ENCODE results near the gene RPP40.
"Not testable (repeated sequence)": the region's sequence is repeated elsewhere in the genome, so short reads cannot be mapped to it uniquely, and the experiment has no call there.

RPP40 gene

DNA sequence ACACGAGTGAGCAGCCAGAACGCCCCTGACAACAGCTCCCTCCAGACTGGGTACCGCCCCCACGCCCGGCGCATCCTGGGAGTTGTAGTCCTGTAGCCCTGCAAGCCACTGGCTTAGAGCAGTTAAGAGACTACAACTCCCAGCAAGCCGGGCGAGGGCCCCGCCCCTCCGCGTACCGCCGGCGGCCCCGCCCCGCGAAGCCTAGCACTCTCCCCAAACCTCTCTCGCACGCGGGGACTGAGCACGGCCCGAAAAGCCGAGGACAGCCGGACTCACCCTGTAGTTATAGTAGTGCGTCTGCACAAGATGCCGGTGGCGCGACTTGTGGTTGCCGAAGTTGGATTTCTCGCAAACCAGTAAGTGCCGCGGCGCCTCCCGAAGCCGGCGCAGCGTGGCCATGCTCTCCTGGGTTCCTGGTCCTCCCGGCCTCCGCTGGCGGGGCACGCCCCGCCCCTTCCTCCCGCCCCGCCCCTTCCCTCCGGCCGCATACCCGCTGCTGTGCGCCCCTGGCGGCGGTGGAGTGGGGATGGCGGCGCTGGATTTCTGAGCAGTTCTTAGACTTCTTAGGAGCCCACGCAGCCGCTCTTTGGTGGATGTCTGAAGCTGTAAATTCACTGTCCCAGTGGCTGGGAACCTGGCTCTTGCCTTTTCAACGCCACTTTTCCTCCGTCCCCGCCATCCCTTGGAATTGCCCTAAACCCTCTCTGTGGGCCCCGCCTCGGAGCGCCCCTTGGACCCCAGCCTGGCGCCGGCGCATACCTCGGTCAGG lies at the start of gene RPP40:
RPP40 (minus strand) TSS at position 434 of the 769 bp plus-strand sequence; CDS start at position 399, 35 bp downstream.
- peak; percentile 82 for DNase-seq

DNA sequence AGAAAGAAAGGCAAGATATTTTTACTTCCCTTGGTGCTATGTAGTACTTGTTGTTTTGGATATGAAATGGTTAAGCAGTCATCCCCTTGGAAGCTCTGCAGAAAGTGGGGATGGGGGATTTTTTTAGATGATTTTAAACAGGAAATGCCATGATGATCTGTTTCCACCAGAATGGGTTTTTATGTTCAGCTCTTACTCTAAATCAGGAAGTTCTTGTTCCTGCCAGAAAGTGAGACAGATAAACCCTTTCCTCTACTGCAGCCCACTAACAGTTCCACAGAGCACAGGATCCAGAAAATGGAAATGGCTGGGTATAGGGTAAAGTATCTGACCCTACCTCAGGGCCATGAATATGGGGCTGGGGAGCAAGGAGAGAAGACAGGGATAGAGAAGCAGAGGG lies 49.2 kb upstream of the RPP40 start:
- DNase-seq: no peak

DNA sequence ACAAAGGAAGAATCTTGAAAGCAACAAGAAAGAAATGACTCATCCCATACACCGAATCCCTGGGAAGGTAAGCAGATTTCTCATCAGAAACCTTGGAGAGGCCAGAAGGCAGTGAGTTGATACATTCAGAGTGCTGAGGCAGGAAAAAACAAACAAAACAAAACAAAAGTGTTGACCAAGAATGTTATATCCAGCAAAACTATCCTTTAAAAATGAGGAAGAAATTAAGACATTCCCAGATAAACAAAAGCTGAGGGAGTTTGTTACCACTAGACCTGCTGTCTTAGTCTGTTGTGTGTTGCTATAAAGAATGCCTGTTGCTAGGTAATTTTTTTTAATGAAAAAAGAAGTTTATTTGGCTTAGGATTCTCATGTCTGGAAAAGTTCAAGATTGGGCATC lies 47.6 kb upstream of the RPP40 start:
- DNase-seq: no peak

DNA sequence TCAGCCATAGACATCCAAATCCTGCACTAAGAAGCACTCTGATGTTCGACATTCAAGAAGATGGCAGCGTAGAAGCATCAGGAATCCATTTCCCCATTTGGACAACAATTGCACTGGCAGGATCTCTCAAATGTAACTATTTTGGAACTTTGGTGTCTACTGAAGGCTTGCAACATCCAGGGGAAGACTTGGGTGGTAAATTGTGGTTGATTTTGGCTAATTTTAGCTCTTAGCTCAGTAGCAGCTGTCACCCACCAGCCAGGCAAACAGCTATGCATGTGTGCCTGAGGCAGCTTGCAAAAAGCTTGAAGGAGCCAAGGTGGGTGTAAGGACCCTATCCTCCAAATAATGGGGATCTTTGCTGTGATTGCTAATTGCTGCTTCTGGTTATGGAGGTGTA lies 46.2 kb upstream of the RPP40 start:
- no peak for DNase-seq

GRCh38 chr6:5046430-5046829 lies 42.6 kb upstream of the RPP40 start:
- no peak for DNase-seq

- no peak for DNase-seq
Observed at GRCh38 chr6:5045416-5045815, 41.6 kb upstream of the RPP40 start.

- DNase-seq: no peak
Observed at GRCh38 chr6:5044866-5045265, 41.0 kb upstream of the RPP40 start.

- no peak for DNase-seq
Observed at GRCh38 chr6:5042436-5042835, 38.6 kb upstream of the RPP40 start.

GRCh38 chr6:5041955-5042354 lies 38.1 kb upstream of the RPP40 start:
- DNase-seq: no peak

DNA sequence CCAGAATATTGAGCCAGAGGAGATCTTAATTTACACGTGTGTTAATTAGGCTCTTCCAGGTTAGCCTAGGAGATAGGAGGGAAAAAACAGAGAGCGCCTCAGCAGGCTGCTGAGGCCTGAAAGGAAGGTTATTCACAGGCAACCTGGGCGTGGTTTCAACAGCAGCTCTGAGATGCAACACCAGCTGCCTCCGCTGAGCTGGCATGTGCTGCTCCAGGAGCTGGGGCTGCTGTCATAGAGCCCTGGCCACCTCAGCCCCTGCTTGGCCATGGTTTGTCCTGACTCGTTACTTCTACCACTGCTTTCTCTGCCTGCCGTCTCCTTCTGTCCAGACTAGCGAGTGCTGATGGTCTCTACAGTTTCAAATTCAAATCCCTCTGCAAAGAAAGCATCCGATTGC lies 32.4 kb upstream of the RPP40 start:
- DNase-seq: no peak

DNA sequence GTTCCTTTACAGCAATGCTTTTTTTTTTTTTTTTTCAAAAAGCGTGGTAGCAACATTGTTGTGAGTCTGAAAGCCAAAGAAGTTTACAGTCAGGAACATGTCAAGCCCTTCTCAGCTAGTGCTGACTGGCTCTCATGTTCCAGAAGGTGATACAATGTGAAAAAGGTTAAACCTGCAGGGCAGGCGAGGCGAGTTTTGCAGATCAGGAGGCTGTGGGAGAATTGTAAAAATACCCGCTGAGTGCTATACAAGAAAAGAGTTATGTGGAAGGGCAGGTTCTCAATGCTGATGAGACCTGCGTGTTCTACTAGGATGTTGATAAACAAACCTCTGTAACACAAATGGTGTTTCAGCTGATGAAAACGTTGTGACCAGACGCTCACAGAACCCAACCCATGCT lies 30.9 kb upstream of the RPP40 start:
- DNase-seq: no peak

- no peak for DNase-seq
Observed at GRCh38 chr6:5034328-5034727, 30.5 kb upstream of the RPP40 start.

DNA sequence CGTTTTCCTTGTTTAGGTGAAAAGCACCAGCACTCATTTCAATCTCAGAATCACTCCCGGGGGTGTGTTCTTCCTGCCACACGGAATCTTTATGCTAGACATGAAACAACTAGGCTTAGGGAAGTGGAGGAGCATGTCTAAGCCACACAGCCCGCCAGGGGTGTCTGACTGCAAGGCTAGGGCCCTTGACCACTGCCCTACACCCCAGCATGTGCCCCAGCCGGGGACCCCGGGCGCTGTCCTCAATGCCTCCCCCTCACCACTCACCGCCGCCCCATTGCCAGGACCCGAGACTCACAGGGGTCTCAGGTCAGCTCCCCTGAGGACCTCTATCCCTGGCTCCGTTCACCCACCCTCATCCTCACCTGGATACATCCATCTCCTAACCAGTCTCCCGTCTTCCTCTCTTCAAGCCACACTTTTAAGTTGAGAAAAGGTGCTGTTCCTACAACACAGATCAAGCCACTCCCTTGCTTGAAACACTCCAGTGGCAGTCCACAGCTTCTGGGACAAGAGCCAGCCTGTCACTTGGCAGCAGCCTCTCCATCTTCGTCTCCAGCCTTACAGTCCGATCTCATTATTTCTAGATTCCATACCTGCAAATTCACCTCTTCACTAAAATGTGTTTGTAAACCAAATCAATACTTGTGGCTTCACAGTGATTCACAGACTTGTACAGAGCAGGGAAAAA lies 29.5 kb upstream of the RPP40 start:
- not testable (repeated sequence) for DNase-seq

- not testable (repeated sequence) for DNase-seq
Observed at GRCh38 chr6:5032706-5033105, 28.9 kb upstream of the RPP40 start.

- DNase-seq: no peak
Observed at GRCh38 chr6:5031150-5031549, 27.3 kb upstream of the RPP40 start.

DNA sequence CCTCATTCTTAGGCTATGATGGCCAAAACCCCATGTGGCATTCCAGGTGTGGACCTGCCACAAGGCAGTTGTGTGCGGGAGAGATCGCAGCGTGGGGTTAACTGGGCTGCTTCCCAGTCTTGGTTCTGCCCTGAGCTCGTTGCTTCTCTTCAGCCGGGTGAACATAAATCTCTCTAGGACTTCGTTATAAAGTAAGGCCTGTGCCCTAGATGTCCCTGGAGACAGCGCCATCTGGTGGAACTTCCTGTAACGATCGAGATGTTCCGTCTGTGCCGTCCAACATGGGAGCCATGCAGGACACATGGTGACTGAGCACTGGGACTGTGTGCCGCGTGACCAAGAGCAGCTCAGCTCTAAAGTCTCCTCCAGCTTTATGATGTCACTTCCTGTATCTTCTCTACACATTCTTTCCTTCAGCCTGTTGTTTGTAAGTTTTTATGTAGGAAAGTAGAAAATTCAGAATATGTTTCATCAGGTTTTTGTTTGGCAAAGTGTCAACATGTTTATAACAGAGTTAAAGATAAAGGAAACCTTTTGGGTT lies 26.8 kb upstream of the RPP40 start:
- peak; percentile 62 for DNase-seq

DNA sequence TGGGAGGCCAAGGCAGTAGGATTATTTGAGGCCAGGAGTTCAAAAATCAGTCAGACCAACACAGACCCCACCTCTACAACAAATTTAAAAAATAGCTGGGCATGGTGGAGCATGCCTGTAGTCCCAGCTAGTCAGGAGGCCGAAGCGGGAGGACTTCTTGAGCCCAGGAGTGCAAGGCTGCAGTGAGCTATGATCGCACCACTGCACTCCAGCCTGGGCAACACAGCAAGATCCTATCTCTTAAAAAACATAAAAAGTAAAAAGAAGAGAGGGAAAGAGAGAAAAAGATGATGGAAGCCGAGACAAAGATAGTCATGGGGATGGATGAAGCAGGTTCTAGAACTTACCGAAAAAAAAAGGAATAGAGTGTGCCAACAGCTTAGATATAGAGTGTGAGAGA lies 25.8 kb upstream of the RPP40 start:
- no peak for DNase-seq

GRCh38 chr6:5028921-5029320 lies 25.1 kb upstream of the RPP40 start:
- DNase-seq: no peak

DNA sequence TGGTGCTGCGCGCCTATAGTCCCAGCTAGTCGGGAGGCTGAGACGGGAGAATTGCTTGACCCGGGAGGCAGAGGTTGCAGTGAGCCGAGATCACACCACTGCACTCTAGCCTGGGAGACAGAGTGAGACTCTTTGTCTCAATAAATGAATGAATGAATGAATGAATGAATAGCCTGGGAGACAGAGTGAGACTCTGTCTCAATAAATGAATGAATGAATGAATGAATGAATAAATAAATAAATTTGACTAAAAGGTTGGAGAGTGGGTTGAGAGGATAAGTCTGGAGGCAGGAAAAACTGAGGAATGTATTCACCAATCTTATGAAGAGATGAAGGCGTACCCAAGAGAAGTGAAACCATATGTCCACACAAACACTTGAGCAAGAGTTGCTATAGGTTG lies 24.5 kb upstream of the RPP40 start:
- DNase-seq: no peak

DNA sequence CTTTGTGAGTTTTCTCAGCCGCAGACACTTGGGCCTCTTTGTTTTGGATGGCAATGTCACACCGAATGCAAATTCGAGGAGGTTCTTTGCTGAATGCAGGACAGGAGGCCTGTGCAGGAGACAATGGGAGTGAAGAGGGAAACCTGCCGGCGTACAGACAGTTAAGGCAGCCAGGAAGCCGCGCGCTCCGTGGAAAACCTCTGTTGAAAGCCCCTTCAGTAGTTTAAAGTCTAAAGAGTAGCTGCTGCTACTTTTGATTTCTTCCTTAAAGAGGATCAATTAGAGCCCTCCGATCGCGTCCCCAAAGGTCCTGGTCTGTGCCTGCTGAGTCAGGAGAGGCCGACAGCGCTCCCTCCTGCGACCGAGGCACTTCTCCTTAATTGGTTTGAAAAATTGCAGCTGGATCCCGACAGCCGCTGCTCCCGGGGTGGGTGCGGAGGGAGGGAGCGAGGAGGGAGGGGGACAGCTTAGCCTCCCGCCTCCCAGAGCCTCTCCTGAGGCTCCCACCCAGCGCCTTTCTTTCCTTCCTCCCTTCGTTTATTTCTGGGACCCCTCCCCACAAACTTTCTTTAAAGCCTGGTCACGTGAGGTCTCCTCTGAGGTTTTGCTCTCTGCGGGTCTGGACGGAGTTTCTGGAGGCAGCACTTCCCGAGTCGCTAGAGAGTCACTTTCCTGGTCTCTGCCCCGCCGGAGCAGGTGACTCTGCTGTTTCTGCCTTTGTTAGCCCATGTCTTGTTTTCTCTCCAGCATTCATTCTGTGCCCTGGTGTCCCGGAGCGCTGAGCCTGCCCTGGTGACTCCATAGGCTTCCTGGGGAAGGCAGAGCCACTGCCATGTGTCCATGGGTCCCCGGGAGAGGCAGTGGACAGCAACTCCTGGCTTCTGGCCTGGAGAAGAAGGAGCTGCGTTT lies 22.3 kb upstream of the RPP40 start:
- no peak for DNase-seq

GRCh38 chr6:5023923-5024322 lies 20.1 kb upstream of the RPP40 start:
- no peak for DNase-seq

- no peak for DNase-seq
Observed at GRCh38 chr6:5020142-5020541, 16.3 kb upstream of the RPP40 start.

- no peak for DNase-seq
Observed at GRCh38 chr6:5014072-5014561, 10.3 kb upstream of the RPP40 start.

Data from NCI-H1092 (cell line).